Small intestine (tissue), 7 donors: ENCODE results near the gene COL9A1. TPM values are rescaled to one million over a fixed set of nuclear protein-coding genes. Genes with fewer than 3 reads are reported as not detected.

Source experiments
- DNase-seq, 2 donors: peaks; one replicate each; pipeline versions ENCODE4 v3.0.0 to v3.0.0-alpha.2; 2013
- FAIRE-seq: peaks from 2 replicates; lab custom pipeline; 2012; peaks lifted over from hg19 to GRCh38; lab: Jason Lieb, UNC
- H3K27ac ChIP-seq, 3 donors: one replicate each; pipeline ENCODE4 v1.5.1; 2013; ENCODE audit warnings: low read length in 2 of 3, mild to moderate bottlenecking in 2 of 3, control low read depth in 1 of 3, inconsistent platforms in 1 of 3, low read depth in 1 of 3, moderate library complexity in 1 of 3
- H3K27me3 ChIP-seq, 3 donors: one replicate each; pipeline ENCODE4 v1.6.1; 2013; ENCODE audit warnings: low read length in 3 of 3, inconsistent platforms in 1 of 3; ENCODE audit not compliant: control insufficient read depth in 3 of 3, insufficient read depth in 3 of 3
- H3K36me3 ChIP-seq, 3 donors: one replicate each; pipeline ENCODE4 v1.6.1; 2013; ENCODE audit warnings: low read length in 3 of 3, inconsistent platforms in 1 of 3, low read depth in 1 of 3, mild to moderate bottlenecking in 1 of 3, moderate library complexity in 1 of 3; ENCODE audit not compliant: control insufficient read depth in 3 of 3, insufficient read depth in 2 of 3
- H3K4me1 ChIP-seq, 3 donors: one replicate each; pipeline ENCODE4 v1.6.1; 2013; ENCODE audit warnings: low read length in 2 of 3, inconsistent platforms in 1 of 3, low read depth in 1 of 3, mild to moderate bottlenecking in 1 of 3, moderate library complexity in 1 of 3; ENCODE audit not compliant: control insufficient read depth in 3 of 3, insufficient read depth in 2 of 3
- H3K4me3 ChIP-seq, 3 donors: one replicate each; pipeline ENCODE4 v1.5.1; 2013; ENCODE audit warnings: low read length in 3 of 3, control low read depth in 1 of 3, inconsistent platforms in 1 of 3, low read depth in 1 of 3, mild to moderate bottlenecking in 1 of 3, moderate library complexity in 1 of 3
- H3K9me3 ChIP-seq, 2 donors: one replicate each; pipeline ENCODE4 v1.6.1; 2013; ENCODE audit warnings: low read depth in 1 of 2, low read length in 1 of 2; ENCODE audit not compliant: control insufficient read depth in 2 of 2, insufficient read depth in 1 of 2
- WGBS, 3 donors: extraction: QIAGEN DNeasy Blood & Tissue Kit; methylation state at CpG; one replicate each; pipeline ENCODE4 v1.1.7; 2013; 5-methylcytosine and 5-hydroxymethylcytosine counted together
- polyA plus RNA-seq, 4 donors: library from polyadenylated mRNA; stranded (reverse) in 3 of 4; unstranded in 1 of 4; fragments of 200-250 nt in 3 of 4; fragments of 120-200 nt in 1 of 4; gene quantifications; one replicate each; pipeline versions ENCODE4 v1.2.1 to v1.2.3, GENCODE V29; 2013
- donor health status: healthy with polysubstance abuse.
- donor health status: control.
- donor health status: control.
- donor health status: Bipolar disorder and iron deficiency.
- donor health status: healthy.

COL9A1 gene
- polyA plus RNA-seq, 4 donors = 0.34 to 3.6 TPM; not detected in 2

- no peak for FAIRE-seq
- peaks cover 0 to 2% (median 0%) of the 10 kb centered on the region in 3 donors for H3K4me1 ChIP-seq
These were observed 61.9 kb downstream of the COL9A1 start for GRCh38 chr6:70241031-70241430.

DNA sequence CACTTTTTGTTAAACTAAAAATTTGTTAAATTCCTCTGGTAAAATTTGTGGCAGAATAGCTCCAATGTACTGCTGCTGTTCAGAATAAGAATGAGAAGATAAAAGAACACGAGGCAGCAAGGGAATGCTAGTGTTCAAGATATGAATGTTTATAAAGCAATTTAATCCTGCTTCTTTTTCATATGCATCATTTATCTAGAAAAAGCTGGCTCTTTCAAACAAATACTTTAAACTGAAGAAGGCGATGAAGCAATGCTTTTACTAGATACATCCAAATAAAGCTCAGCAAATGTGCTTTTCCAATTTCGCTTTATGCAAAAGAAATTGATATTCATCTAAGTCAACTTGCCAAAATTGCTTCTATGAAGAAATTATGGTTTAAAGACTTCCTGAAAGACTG lies 66.5 kb downstream of the COL9A1 start:
- FAIRE-seq (no peak), DNase-seq (no peak)
- Histone ChIP-seq H3K27ac (no peak overlapping the region), H3K4me3 (no peak overlapping the region), H3K9me3 (no peaks in the 10 kb centered on the region), H3K27me3 (no peaks in the 10 kb centered on the region), H3K36me3 (no peaks in the 10 kb centered on the region), H3K4me1 (no peaks in the 10 kb centered on the region)
- 64 to 72% (median 65%) methylated on average over 3 of the region's 3 CpGs for WGBS, 3 donors

More at GRCh38 chr6:70241031-70241430, 61.9 kb downstream of the COL9A1 start:
- 56 to 60% (median 57%) methylated on average over 3 of the region's 3 CpGs for WGBS, 3 donors
- Histone ChIP-seq H3K27me3 (no peaks in the 10 kb centered on the region), H3K27ac (no peak overlapping the region), H3K9me3 (no peaks in the 10 kb centered on the region), H3K36me3 (no peaks in the 10 kb centered on the region), H3K4me3 (no peak overlapping the region)
- no peak for DNase-seq

GRCh38 chr6:70234561-70235236 lies 68.2 kb downstream of the COL9A1 start:
- H3K4me3 ChIP-seq = no peak overlapping the region
- H3K27ac ChIP-seq = no peak overlapping the region
- 77 to 83% (median 77%) methylated on average over 7 of the region's 7 CpGs for WGBS, 3 donors
- H3K4me1 ChIP-seq = no peaks in the 10 kb centered on the region
- no peaks in the 10 kb centered on the region for H3K36me3 ChIP-seq
- no peak for FAIRE-seq
- no peaks in the 10 kb centered on the region for H3K27me3 ChIP-seq
- H3K9me3 ChIP-seq = no peaks in the 10 kb centered on the region
- DNase-seq = no peak

DNA sequence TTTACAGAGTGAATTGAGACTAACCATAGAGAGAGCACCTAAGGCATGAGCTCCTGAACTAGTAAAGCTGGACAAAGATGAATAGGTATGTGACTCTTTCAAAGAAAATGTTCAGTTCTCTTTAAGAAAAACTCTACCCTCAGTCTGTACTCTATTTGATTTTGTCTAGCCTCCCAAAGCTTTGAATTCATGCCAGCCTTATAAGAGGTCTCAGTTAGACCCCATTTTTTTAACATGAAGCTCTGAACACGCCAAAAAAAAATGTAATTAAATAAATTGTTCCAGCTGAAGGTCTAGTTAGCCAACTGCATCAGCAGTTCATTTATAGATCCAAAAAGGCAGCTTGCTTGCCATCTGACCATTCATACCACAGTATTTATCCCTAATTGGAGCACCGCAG lies 71.6 kb downstream of the COL9A1 start:
- 66 to 92% (median 83%) methylated on average over 2 of the region's 2 CpGs for WGBS, 3 donors
- FAIRE-seq (no peak), DNase-seq (no peak)
- Histone ChIP-seq H3K4me3 (no peak overlapping the region), H3K36me3 (no peaks in the 10 kb centered on the region), H3K27me3 (no peaks in the 10 kb centered on the region), H3K4me1 (no peaks in the 10 kb centered on the region), H3K9me3 (no peaks in the 10 kb centered on the region), H3K27ac (no peak overlapping the region)

DNA sequence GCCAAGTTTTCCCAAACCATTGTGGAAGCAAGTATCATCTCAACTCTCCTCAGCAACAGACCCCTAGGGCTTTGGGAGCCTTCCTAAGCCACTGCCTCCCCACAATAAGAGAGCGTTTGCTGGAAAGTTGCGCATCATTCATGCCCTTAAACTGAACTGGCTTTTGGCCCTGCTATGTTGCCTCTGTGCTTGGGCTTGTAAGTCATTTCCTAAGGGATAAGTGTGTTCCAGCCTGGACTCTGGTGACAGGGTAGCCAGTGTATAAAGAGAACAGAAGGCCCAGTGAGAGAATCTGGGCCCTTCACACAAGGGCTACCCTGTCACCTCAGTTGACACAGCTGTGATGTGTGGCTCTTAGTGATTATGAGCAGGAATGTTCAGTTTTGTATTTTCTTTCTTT lies 77.8 kb downstream of the COL9A1 start:
- Histone ChIP-seq H3K9me3 (no peaks in the 10 kb centered on the region), H3K27me3 (no peaks in the 10 kb centered on the region), H3K36me3 (no peaks in the 10 kb centered on the region), H3K4me3 (no peak overlapping the region), H3K4me1 (peaks cover 0 to 12% (median 0%) of the 10 kb centered on the region in 3 donors), H3K27ac (no peak overlapping the region)
- 84 to 100% (median 98%) methylated on average over 2 of the region's 2 CpGs for WGBS, 3 donors
- FAIRE-seq (no peak), DNase-seq (no peak)

- no peak for FAIRE-seq
- no peaks in the 10 kb centered on the region for H3K36me3 ChIP-seq
- no peak overlapping the region for H3K4me3 ChIP-seq
- peaks cover 0 to 12% (median 0%) of the 10 kb centered on the region in 3 donors for H3K4me1 ChIP-seq
- no peaks in the 10 kb centered on the region for H3K9me3 ChIP-seq
- DNase-seq = no peak
- H3K27me3 ChIP-seq = no peaks in the 10 kb centered on the region
- WGBS, 3 donors = 78 to 88% (median 80%) methylated on average over 2 of the region's 2 CpGs
- H3K27ac ChIP-seq = no peak overlapping the region
These were observed 80.5 kb downstream of the COL9A1 start for GRCh38 chr6:70222439-70222749.

GRCh38 chr6:70221715-70222438 lies 81.0 kb downstream of the COL9A1 start:
- WGBS, 3 donors = 29 to 60% (median 57%) methylated on average over 6 of the region's 6 CpGs
- FAIRE-seq (no peak), DNase-seq (no peak)
- Histone ChIP-seq H3K27ac (peak overlapping the region in 1 of 3 donors; percentile 2), H3K4me1 (peaks cover 0 to 12% (median 0%) of the 10 kb centered on the region in 3 donors), H3K36me3 (no peaks in the 10 kb centered on the region), H3K4me3 (no peak overlapping the region), H3K9me3 (no peaks in the 10 kb centered on the region), H3K27me3 (peaks cover 0 to 2% (median 0%) of the 10 kb centered on the region in 3 donors)

DNA sequence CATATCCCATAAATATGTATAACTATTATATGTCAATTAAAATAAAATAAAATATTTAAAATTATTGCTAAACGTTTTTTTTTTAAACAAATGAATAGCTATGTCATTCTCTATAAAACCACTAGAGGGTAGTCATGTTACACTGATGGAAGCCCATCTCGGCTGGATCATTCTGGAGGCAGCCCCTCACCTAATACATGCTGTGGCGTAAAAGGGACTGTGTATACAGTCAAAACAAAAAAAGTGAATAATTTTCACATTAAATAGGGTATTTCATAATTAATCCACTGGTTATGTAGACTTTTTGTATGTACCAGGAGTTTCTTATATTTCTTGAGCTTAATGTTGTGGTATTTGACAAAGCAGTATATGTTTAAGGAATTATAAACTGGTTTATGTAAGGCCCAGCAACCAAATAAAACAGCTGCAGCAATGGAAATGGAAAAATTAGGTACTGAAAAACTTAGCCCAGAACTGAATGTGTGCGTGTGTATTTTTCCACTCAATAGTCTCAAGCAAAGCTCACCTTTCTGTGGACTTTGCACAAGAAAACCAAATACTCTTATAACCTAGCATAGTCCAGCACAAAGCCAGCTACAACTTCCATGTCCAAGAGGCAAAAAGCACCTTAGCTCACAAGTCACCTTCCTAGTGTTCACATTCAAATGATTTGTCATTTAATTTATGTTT lies 81.7 kb downstream of the COL9A1 start:
- Histone ChIP-seq H3K4me1 (peaks cover 0 to 12% (median 0%) of the 10 kb centered on the region in 3 donors), H3K27ac (peak overlapping the region in 1 of 3 donors; percentile 2), H3K27me3 (peaks cover 0 to 5% (median 0%) of the 10 kb centered on the region in 3 donors), H3K36me3 (no peaks in the 10 kb centered on the region), H3K4me3 (no peak overlapping the region), H3K9me3 (no peaks in the 10 kb centered on the region)
- 4 to 10% (median 8%) methylated on average over 4 of the region's 4 CpGs for WGBS, 3 donors
- DNase-seq (peak; percentile 27 to 48), FAIRE-seq (peak; percentile 94)
